Psoas muscle (tissue), 8 donors: ENCODE measurements around the gene SLU7. TPM values are rescaled to one million over a fixed set of nuclear protein-coding genes. Genes with fewer than 3 reads are reported as not detected.

Experiments used
- ATAC-seq, 4 donors: fragments of 200-7000 bp; cut with Tn5 transposase; one replicate each; pipeline ENCODE4 v1.9.1; 2020; ENCODE audit warnings: moderate library complexity in 3 of 4, mild to moderate bottlenecking in 2 of 4
- DNase-seq, 2 donors: peaks; one replicate each; pipeline ENCODE4 v3.0.0-alpha.2; 2020
- H3K27ac ChIP-seq: fragments of 200-600 bp; one replicate; pipeline ENCODE4 v1.8.0; 2022
- H3K27me3 ChIP-seq, 3 donors: fragments of 200-600 bp in 1 of 3; one replicate each; pipeline versions ENCODE4 v1.6.1 to v1.8.0; 2013 to 2022; ENCODE audit warnings: low read length in 2 of 3, mild to moderate bottlenecking in 2 of 3, moderate library complexity in 1 of 3; ENCODE audit not compliant: insufficient read depth in 3 of 3
- H3K36me3 ChIP-seq, 2 donors: fragments of 200-600 bp in 1 of 2; one replicate each; pipeline versions ENCODE4 v1.6.1 to v1.8.0; 2013 to 2022; ENCODE audit warnings: low read depth in 1 of 2, mild to moderate bottlenecking in 1 of 2, moderate library complexity in 1 of 2; ENCODE audit not compliant: insufficient read depth in 1 of 2
- H3K4me1 ChIP-seq: fragments of 200-600 bp; one replicate; pipeline ENCODE4 v1.8.0; 2022
- H3K4me3 ChIP-seq: fragments of 200-600 bp; one replicate; pipeline ENCODE4 v1.8.0; 2022; ENCODE audit warnings: mild to moderate bottlenecking
- H3K9me3 ChIP-seq: fragments of 200-600 bp; one replicate; pipeline ENCODE4 v1.8.0; 2022
- WGBS, 3 donors: extraction: QIAGEN DNeasy Blood & Tissue Kit; methylation state at CpG; one replicate each; pipeline versions ENCODE4 v1.1.6 to v1.1.7; 2013; 5-methylcytosine and 5-hydroxymethylcytosine counted together
- intact Hi-C, 2 donors: fragments of 100-400 bp; cut with DNase I; formaldehyde crosslinking; loops; one replicate each; pipeline versions ENCODE4 v1.11.0 to v1.14.2; 2022
- polyA plus RNA-seq, 3 donors: library from polyadenylated mRNA; stranded (reverse); fragments of 200-250 nt; gene quantifications; one replicate each; pipeline ENCODE4 v1.2.3, GENCODE V29; 2013
- total RNA-seq, 4 donors: library from RNA; stranded (reverse); fragmentation: NEBNext Ultra II Directional in 2 of 4; extraction: Animal tissue kit (Norgen Biotek cat#: 25700) in 2 of 4; gene quantifications; one replicate each; pipeline versions ENCODE4 v1.2.1 to v1.2.4, GENCODE V29; 2021 to 2023
- TF ChIP-seq, protein P1 (sequence below): fragments of 200-600 bp; IDR thresholded peaks from one replicate; pipeline ENCODE4 v1.8.0; 2022; ENCODE audit warnings: antibody characterized with exemption
- donor health status: healthy with polysubstance abuse.
- donor health status: DM: no; HTN: no; CAD: no; lungs with moderate emphysema.
- donor health status: Bipolar disorder and iron deficiency.
- donor health status: healthy.
- donor health status: DM: yes; HTN: yes; CAD: no.
- donor health status: DM: no; HTN: no; CAD: no.
- donor health status: DM: no; HTN: no; CAD: no.
- donor health status: DM: yes; HTN: yes; CAD: no.

The SLU7 gene
- total and polyA plus RNA-seq, 7 donors = 18.3 to 76.0 (median 55.8) TPM

DNA sequence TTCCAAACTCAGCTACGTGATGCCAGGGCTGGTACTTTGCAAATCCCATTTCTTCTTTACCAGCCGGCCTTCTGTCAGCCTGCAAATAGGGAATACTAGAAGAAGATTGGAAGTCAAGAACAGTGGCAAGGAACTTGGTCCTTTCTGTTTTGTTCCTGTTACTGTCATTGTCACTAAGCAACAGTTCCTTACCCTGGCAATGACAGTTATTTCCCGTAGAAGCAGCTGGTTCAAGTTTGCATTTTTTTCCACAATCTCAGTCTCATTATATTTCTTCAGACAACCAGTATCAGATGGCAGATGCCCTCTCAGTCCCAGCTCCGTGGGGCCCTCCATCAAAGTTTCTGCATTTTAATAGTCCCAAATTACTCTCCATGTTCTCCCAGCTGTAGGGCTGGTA is 39.4 kb downstream of the SLU7 start:
- ATAC-seq (no peak), DNase-seq (no peak)
- H3K9me3 ChIP-seq = no peaks in the 10 kb centered on the region
- no peak overlapping the region for H3K4me3 ChIP-seq
- TF ChIP-seq, protein P1, sequence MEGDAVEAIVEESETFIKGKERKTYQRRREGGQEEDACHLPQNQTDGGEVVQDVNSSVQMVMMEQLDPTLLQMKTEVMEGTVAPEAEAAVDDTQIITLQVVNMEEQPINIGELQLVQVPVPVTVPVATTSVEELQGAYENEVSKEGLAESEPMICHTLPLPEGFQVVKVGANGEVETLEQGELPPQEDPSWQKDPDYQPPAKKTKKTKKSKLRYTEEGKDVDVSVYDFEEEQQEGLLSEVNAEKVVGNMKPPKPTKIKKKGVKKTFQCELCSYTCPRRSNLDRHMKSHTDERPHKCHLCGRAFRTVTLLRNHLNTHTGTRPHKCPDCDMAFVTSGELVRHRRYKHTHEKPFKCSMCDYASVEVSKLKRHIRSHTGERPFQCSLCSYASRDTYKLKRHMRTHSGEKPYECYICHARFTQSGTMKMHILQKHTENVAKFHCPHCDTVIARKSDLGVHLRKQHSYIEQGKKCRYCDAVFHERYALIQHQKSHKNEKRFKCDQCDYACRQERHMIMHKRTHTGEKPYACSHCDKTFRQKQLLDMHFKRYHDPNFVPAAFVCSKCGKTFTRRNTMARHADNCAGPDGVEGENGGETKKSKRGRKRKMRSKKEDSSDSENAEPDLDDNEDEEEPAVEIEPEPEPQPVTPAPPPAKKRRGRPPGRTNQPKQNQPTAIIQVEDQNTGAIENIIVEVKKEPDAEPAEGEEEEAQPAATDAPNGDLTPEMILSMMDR = no peak
- no peaks in the 10 kb centered on the region for H3K36me3 ChIP-seq
- H3K27ac ChIP-seq = no peak overlapping the region
- intact Hi-C loops = no loop called here
- H3K4me1 ChIP-seq = no peaks in the 10 kb centered on the region
- peaks cover 0 to 5% (median 0%) of the 10 kb centered on the region in 3 donors for H3K27me3 ChIP-seq
- 14 to 27% (median 16%) methylated on average over 4 of the region's 4 CpGs for WGBS, 3 donors

DNA sequence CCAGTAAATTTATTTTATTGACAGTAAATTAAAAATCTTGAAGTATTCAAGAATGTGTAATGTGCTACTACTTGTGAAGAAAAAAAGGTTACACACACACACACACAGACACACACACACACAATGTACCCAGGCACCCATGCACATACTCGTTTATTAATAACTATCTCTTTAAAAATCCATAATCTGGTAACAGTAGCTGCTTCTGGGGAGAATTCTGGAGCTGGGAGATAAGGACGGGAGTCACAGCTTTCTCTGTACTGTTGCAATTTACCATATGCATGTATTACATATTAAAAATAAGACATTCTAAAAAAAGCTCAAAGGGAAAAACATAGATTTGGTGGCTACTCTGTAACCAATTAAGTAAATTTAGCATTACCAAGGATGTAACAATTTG is 40.6 kb downstream of the SLU7 start:
- no peak for ATAC-seq
- DNase-seq = no peak
- WGBS, 3 donors = 82 to 85% (median 84%) methylated on average over 2 of the region's 2 CpGs
- no peaks in the 10 kb centered on the region for H3K36me3 ChIP-seq
- no peaks in the 10 kb centered on the region for H3K9me3 ChIP-seq
- H3K27me3 ChIP-seq = peaks cover 0 to 9% (median 2%) of the 10 kb centered on the region in 3 donors
- H3K4me1 ChIP-seq = no peaks in the 10 kb centered on the region
- intact Hi-C loops = no loop called here
- no peak overlapping the region for H3K27ac ChIP-seq
- TF ChIP-seq, protein P1 = no peak
- no peak overlapping the region for H3K4me3 ChIP-seq

DNA sequence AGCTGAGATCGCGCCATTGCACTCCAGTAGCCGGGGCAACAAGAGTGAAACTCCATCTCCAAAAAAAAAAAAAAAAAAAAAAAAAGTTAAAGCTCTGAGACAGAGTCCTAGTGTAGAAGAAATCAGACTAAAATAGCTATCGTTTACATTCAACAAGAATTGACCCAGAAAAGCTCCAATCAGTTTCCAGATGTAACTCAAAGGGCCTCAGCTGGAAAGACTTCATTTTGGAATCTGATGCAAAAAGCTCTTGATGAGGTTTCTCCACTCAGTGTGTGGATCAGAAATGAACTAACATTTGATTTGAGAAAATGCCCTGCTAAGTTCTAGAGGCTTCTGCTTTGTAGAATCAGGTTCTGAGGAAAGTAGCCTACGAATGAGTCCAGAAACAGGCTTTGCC is 41.2 kb downstream of the SLU7 start:
- 83 to 92% (median 89%) methylated on average over 5 of the region's 5 CpGs for WGBS, 3 donors
- H3K36me3 ChIP-seq = no peaks in the 10 kb centered on the region
- intact Hi-C loops = no loop called here
- ATAC-seq (no peak), DNase-seq (no peak)
- TF ChIP-seq, protein P1 = no peak
- H3K27ac ChIP-seq = no peak overlapping the region
- H3K27me3 ChIP-seq = peaks cover 0 to 9% (median 2%) of the 10 kb centered on the region in 3 donors
- no peaks in the 10 kb centered on the region for H3K4me1 ChIP-seq
- no peaks in the 10 kb centered on the region for H3K9me3 ChIP-seq
- H3K4me3 ChIP-seq = no peak overlapping the region

DNA sequence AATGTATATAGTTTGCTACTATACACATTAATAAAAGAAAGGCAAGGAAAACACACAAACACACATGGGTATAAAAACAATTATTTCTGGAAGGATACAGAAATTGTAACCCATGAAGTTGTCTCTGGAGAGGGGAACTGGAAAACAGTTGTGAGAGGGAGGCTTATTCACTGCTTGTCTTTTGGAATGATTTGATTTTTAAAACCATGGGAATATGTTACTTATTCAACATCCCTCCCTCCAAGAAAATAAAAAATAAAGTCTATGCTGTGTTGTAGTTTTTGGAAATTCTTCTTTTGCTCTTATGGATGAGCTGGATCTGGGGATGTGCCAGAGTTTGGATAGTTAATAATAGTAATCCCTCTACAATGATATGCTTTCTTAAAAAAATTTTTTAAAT is 42.5 kb downstream of the SLU7 start:
- intact Hi-C loops = no loop called here
- Histone ChIP-seq H3K36me3 (no peaks in the 10 kb centered on the region), H3K4me1 (no peaks in the 10 kb centered on the region), H3K27me3 (peaks cover 0 to 9% (median 2%) of the 10 kb centered on the region in 3 donors), H3K27ac (no peak overlapping the region), H3K4me3 (no peak overlapping the region), H3K9me3 (no peaks in the 10 kb centered on the region)
- no peak for ATAC-seq
- TF ChIP-seq, protein P1 = no peak
- DNase-seq = no peak

DNA sequence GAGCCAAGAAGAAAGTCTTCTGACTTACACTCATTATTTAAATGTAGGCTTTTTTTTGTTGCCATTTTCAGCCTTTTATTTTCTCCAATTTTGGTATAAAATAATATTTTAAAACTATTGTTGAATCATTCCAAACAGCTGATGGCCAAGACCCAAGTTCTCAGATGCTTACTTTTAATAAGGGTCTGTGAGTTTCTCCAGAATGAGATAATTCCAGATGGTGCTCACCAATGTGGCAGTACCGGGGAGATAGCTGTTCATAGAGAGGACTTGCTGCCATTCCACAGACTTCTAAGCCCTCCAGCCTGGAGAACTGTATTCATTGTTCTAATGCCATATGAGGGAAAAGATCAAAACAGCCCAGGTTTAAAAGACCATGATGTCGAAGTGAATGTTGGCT is 43.2 kb downstream of the SLU7 start:
- intact Hi-C loops = no loop called here
- H3K27ac ChIP-seq = no peak overlapping the region
- H3K9me3 ChIP-seq = no peaks in the 10 kb centered on the region
- H3K27me3 ChIP-seq = peaks cover 0 to 16% (median 2%) of the 10 kb centered on the region in 3 donors
- no peak overlapping the region for H3K4me3 ChIP-seq
- 29 to 41% (median 37%) methylated on average over 2 of the region's 2 CpGs for WGBS, 3 donors
- TF ChIP-seq, protein P1 = no peak
- peaks cover 2% of the 10 kb centered on the region for H3K4me1 ChIP-seq
- ATAC-seq (no peak), DNase-seq (no peak)
- H3K36me3 ChIP-seq = no peaks in the 10 kb centered on the region
